Transverse colon (tissue), 4 donors: Measurements from ENCODE around the gene LYRM7. TPM values are rescaled to one million over a fixed set of nuclear protein-coding genes. Genes with fewer than 3 reads are reported as not detected.
A peak's percentile ranks its signal among the peaks of the same experiment; 100 is the strongest.
"Not testable (repeated sequence)": the region's sequence is repeated elsewhere in the genome, so short reads cannot be mapped to it uniquely, and the experiment has no call there.

Source experiments
- DNase-seq: peaks from one replicate; pipeline ENCODE4 v3.0.0-alpha.2; 2019
- H3K27ac ChIP-seq, 4 donors: fragments of 200-600 bp; sonication (generic); 2 replicates each; pipeline ENCODE4 v1.5.1; 2016 to 2018; ENCODE audit warnings: inconsistent platforms in 4 of 4
- H3K27me3 ChIP-seq: fragments of 200-600 bp; sonication (generic); 2 replicates; pipeline ENCODE4 v1.5.1; 2017; ENCODE audit warnings: inconsistent platforms
- H3K36me3 ChIP-seq, 4 donors: fragments of 200-600 bp; sonication (generic); 2 replicates each; pipeline ENCODE4 v1.5.1; 2017 to 2019; ENCODE audit warnings: inconsistent platforms in 4 of 4
- H3K4me1 ChIP-seq, 4 donors: fragments of 200-600 bp; sonication (generic); 2 replicates each; pipeline ENCODE4 v1.5.1; 2017 to 2020; ENCODE audit warnings: inconsistent platforms in 4 of 4
- H3K4me3 ChIP-seq, 4 donors: fragments of 200-600 bp; sonication (generic); 1 replicate in 1 of 4; 2 replicates in 3 of 4; pipeline versions ENCODE4 v1.5.1 to v1.6.1; 2017 to 2019; ENCODE audit warnings: inconsistent platforms in 4 of 4
- H3K9me3 ChIP-seq, 2 donors: fragments of 200-600 bp; sonication (generic); 2 replicates each; pipeline ENCODE4 v1.5.1; 2017 to 2019; ENCODE audit warnings: inconsistent platforms in 2 of 2
- CTCF ChIP-seq, 5 experiments: fragments of 200-600 bp in 3 of 5; fragments of 450-650 bp in 2 of 5; sonication (generic) in 3 of 5; IDR thresholded peaks; 1 replicate in 2 of 5; 2 replicates in 3 of 5; pipeline ENCODE4 v1.5.1; 2016 to 2017; ENCODE audit warnings: antibody characterized with exemption in 5 of 5, inconsistent platforms in 3 of 5, mild to moderate bottlenecking in 2 of 5, moderate library complexity in 1 of 5
- EP300 ChIP-seq: sonication (generic); formaldehyde crosslinking; IDR thresholded peaks from one replicate; pipeline ENCODE4 v1.6.1; 2017; ENCODE audit warnings: antibody characterized with exemption, low read depth
- POLR2A ChIP-seq: fragments of 450-650 bp; IDR thresholded peaks from one replicate; pipeline ENCODE4 v1.6.1; 2016; ENCODE audit warnings: antibody characterized with exemption, mild to moderate bottlenecking, moderate library complexity
- POLR2AphosphoS5 ChIP-seq, 3 donors: sonication (generic); formaldehyde crosslinking; IDR thresholded peaks; one replicate each; pipeline ENCODE4 v1.6.1; 2016; ENCODE audit warnings: antibody characterized with exemption in 3 of 3
- WGBS, 2 donors: methylation state at CpG; one replicate each; pipeline ENCODE4 v1.1.5; 2018; ENCODE audit warnings: low coverage in 1 of 2; 5-methylcytosine and 5-hydroxymethylcytosine counted together
- in situ Hi-C, 4 donors: fragments of 200-750 bp; cut with MboI; loops; one replicate each; pipeline versions ENCODE4 v1.15.0 to v1.15.1; 2017; ENCODE audit warnings: low sequenced_read_pairs in 3 of 4, low pct_ligation_motif_present in 1 of 4, low pct_unique_long_range_greater_than_20kb in 1 of 4
- intact Hi-C: fragments of 100-400 bp; cut with DNase I; formaldehyde crosslinking; loops from one replicate; pipeline ENCODE4 v1.15.1; 2023; ENCODE audit warnings: low total_unique reads
- total RNA-seq, 4 donors: library from RNA; depleted of rRNA; stranded (reverse); fragments of >200 nt; gene quantifications; one replicate each; pipeline ENCODE4 v1.1.0, GENCODE V29; 2016

Gene LYRM7
- total RNA-seq = 10 to 100 TPM in 3 of 4 donors, 1 to 10 TPM in 1; 2.0 to 14.6 (median 12.3) TPM

GRCh38 chr5:131170540-131171275 is at the start of gene LYRM7:
LYRM7 (plus strand) TSS chr5:131170944; CDS start chr5:131171021, 77 bp downstream.
- Histone ChIP-seq H3K9me3 (no peaks in the 10 kb centered on the region), H3K4me3 (peak within 1 kb of the TSS; percentile 40 to 77 (median 46)), H3K27me3 (no peaks in the 10 kb centered on the region), H3K27ac (peak within 1 kb of the TSS; percentile 82 to 89 (median 86)), H3K36me3 (no peaks in the 10 kb centered on the region), H3K4me1 (peaks cover 9 to 27% (median 16%) of the 10 kb centered on the region in 4 donors)
- TF ChIP-seq CTCF (IDR thresholded peaks at IDR 0.05) (peak in 3 of 5 experiments; percentile 9 to 33 (median 31)), POLR2AphosphoS5 (IDR thresholded peaks at IDR 0.05) (peak; percentile 77 to 92 (median 92)), EP300 (no peak), POLR2A (peak; percentile 81)
- in situ Hi-C loops = loop anchor here in 2 of 4 donors (25.0 kb wide), 2 partner anchors 217 to 242 kb away; no protein-coding TSS in a partner anchor
- DNase-seq = peak; percentile 98
- WGBS, 2 donors = 2% methylated on average over 42 of the region's 42 CpGs; no CpG with 5 or more reads in 1 of the 2 donors
- intact Hi-C loops = no loop called here

- H3K4me1 ChIP-seq, in situ Hi-C loops, intact Hi-C loops, DNase-seq, H3K4me3 ChIP-seq, H3K27ac ChIP-seq, H3K27me3 ChIP-seq, H3K36me3 ChIP-seq, H3K9me3 ChIP-seq: not testable (repeated sequence)
- WGBS, 2 donors = 91% methylated on average over 2 of the region's 2 CpGs; no CpG with 5 or more reads in 1 of the 2 donors
Measured at GRCh38 chr5:131127244-131127643, 43.5 kb upstream of the LYRM7 start.

GRCh38 chr5:131129306-131129705 is 41.4 kb upstream of the LYRM7 start:
- H3K36me3 ChIP-seq = no peaks in the 10 kb centered on the region
- H3K4me1 ChIP-seq = no peaks in the 10 kb centered on the region
- H3K4me3 ChIP-seq = no peak overlapping the region
- in situ Hi-C loops (no loop called here), intact Hi-C loops (no loop called here)
- no peak overlapping the region for H3K27ac ChIP-seq
- no peaks in the 10 kb centered on the region for H3K27me3 ChIP-seq
- no peak for DNase-seq
- TF ChIP-seq POLR2AphosphoS5 (IDR thresholded peaks at IDR 0.05) = no peak
- no peak for TF ChIP-seq EP300
- TF ChIP-seq CTCF (IDR thresholded peaks at IDR 0.05) = no peak
- no peak for TF ChIP-seq POLR2A
- WGBS, 2 donors = 88 to 98% methylated on average over 4 of the region's 4 CpGs
- peaks cover 0 to 4% of the 10 kb centered on the region in 2 donors for H3K9me3 ChIP-seq

- H3K36me3 ChIP-seq, DNase-seq, in situ Hi-C loops, intact Hi-C loops, H3K4me1 ChIP-seq, H3K27me3 ChIP-seq, H3K4me3 ChIP-seq, H3K9me3 ChIP-seq, H3K27ac ChIP-seq: not testable (repeated sequence)
- 92% methylated on average over 2 of the region's 2 CpGs; no CpG with 5 or more reads in 1 of the 2 donors for WGBS, 2 donors
Measured at GRCh38 chr5:131133091-131133490, 37.7 kb upstream of the LYRM7 start.

GRCh38 chr5:131138406-131138805 is 32.3 kb upstream of the LYRM7 start:
- DNase-seq, H3K36me3 ChIP-seq, H3K9me3 ChIP-seq, in situ Hi-C loops, H3K27me3 ChIP-seq, H3K27ac ChIP-seq, H3K4me3 ChIP-seq, intact Hi-C loops, H3K4me1 ChIP-seq: not testable (repeated sequence)
- WGBS, 2 donors = 70% methylated on average over 5 of the region's 5 CpGs; no CpG with 5 or more reads in 1 of the 2 donors
